ENCODE measurements around the gene MPHOSPH6. TPM values are rescaled to one million over a fixed set of nuclear protein-coding genes. Genes with fewer than 3 reads are reported as not detected.

MPHOSPH6 gene
- total and polyA plus RNA-seq, 2 of the 13 experiments (the other 11 are each of a cell fraction or from before 2014, with no cell fraction given), result 28.4 to 76.4 TPM

- TF ChIP-seq ZSCAN9 (CRISPR knock-in tag; IDR thresholded peaks at IDR 0.05; ENCODE audit: borderline replicate concordance) (no peak), SALL1 (CRISPR knock-in tag; IDR thresholded peaks at IDR 0.05) (0 out of 2 replicates have a peak, but pooled peaks have one; percentile 24), SOX13 (IDR thresholded peaks at IDR 0.05) (no peak), SOX13 (CRISPR knock-in tag; conservative IDR thresholded peaks at IDR 0.05 in 1 of 2, IDR thresholded peaks at IDR 0.05 in 1 of 2) (peak in 1 of 2 experiments; percentile 18; a peak in 1 of 4 replicates), ARID5B (CRISPR knock-in tag; IDR thresholded peaks at IDR 0.05) (peak; percentile 12; the same call in 1 of the 2 replicates)
Observed at GRCh38 chr16:82135844-82136243, 34.2 kb downstream of the MPHOSPH6 start (continued).

- Histone ChIP-seq H3K79me2 (ENCODE audit: insufficient read depth, low read length) (no peaks in the 10 kb centered on the region), H3K4me3 (replicated peaks in 1 of 3; ENCODE audit: insufficient read depth in 1 of 3, low read depth in 2 of 3, low read length in 3 of 3) (no peak overlapping the region), H3K4me2 (ENCODE audit: low read depth, low read length) (no peak overlapping the region), H2AFZ (ENCODE audit: low read length) (no peak overlapping the region), H3K36me3 (replicated peaks in 1 of 2; ENCODE audit: control insufficient read depth in 1 of 2, insufficient read depth in 2 of 2, low read length in 2 of 2) (no peaks in the 10 kb centered on the region; a peak in 2 of 5 replicates), H4K20me1 (ENCODE audit: insufficient read depth, low read length) (no peaks in the 10 kb centered on the region), H3K4me1 (ENCODE audit: insufficient read depth, low read length) (peaks cover 40% of the 10 kb centered on the region), H3K9ac (ENCODE audit: insufficient read depth, low read depth, low read length) (no peak overlapping the region), H3K9me3 (ENCODE audit: low read length) (no peaks in the 10 kb centered on the region), H3K27ac (ENCODE audit: extremely low read length, insufficient read depth, low read length) (no peak overlapping the region), H3K27me3 (ENCODE audit: control insufficient read depth in 1 of 2, insufficient read depth in 2 of 2, low read length in 2 of 2) (no peaks in the 10 kb centered on the region)
- DNase-seq (ENCODE audit: low spot score) (no peak), ATAC-seq (no peak), FAIRE-seq (no peak)
- intact Hi-C loops (cut with micrococcal nuclease; ENCODE audit: unreplicated experiment) (no loop called here), in situ Hi-C loops (cut with HindIII; ENCODE audit: extremely low pct_ligation_motif_present, low pct_unique_long_range_greater_than_20kb) (no loop called here)
- POLR2A ChIA-PET, result no interaction called here
- 98% methylated on average over 8 of the region's 8 CpGs for WGBS (ENCODE audit: low lambda C conversion rate)
- BruUV-seq (replicated peaks), result no TSS peak
- CTCF ChIA-PET (ENCODE audit: low intra/inter-chr PET ratio, low total read pairs), result no interaction called here
- no peak for TF ChIP-seq ZBTB26 (CRISPR knock-in tag; IDR thresholded peaks at IDR 0.05; ENCODE audit: borderline replicate concordance)
- TF ChIP-seq STAT5B (CRISPR knock-in tag; IDR thresholded peaks at IDR 0.05), result no peak
- TF ChIP-seq TOPORS (CRISPR knock-in tag; IDR thresholded peaks at IDR 0.05), result no peak
- TF ChIP-seq ZNF282 (IDR thresholded peaks at IDR 0.05; ENCODE audit: partially characterized antibody), result no peak
- TF ChIP-seq ZGPAT (CRISPR knock-in tag; IDR thresholded peaks at IDR 0.05), result no peak
- no peak for TF ChIP-seq KLF13 (CRISPR knock-in tag; IDR thresholded peaks at IDR 0.05)
- TF ChIP-seq ZNF513 (CRISPR knock-in tag; conservative IDR thresholded peaks at IDR 0.05), result no peak
- no peak for TF ChIP-seq CERS6 (CRISPR knock-in tag; IDR thresholded peaks at IDR 0.05)
- no peak for TF ChIP-seq ZNF839 (CRISPR knock-in tag; IDR thresholded peaks at IDR 0.05; ENCODE audit: borderline replicate concordance)
- TF ChIP-seq NR2C2 (CRISPR knock-in tag; IDR thresholded peaks at IDR 0.05; ENCODE audit: borderline replicate concordance), result no peak
Observed at GRCh38 chr16:82134846-82135245, 35.2 kb downstream of the MPHOSPH6 start.

Measured in HepG2 (cell line).